ENCODE measurements around the gene PDIA6. TPM values are rescaled to one million over a fixed set of nuclear protein-coding genes. Genes with fewer than 3 reads are reported as not detected.
"Not testable (repeated sequence)": the region's sequence is repeated elsewhere in the genome, so short reads cannot be mapped to it uniquely, and the experiment has no call there.

The PDIA6 gene
- total RNA-seq, 4 donors from 2014 or later = 86.9 to 146 (median 114) TPM

- TF ChIP-seq, protein P1, sequence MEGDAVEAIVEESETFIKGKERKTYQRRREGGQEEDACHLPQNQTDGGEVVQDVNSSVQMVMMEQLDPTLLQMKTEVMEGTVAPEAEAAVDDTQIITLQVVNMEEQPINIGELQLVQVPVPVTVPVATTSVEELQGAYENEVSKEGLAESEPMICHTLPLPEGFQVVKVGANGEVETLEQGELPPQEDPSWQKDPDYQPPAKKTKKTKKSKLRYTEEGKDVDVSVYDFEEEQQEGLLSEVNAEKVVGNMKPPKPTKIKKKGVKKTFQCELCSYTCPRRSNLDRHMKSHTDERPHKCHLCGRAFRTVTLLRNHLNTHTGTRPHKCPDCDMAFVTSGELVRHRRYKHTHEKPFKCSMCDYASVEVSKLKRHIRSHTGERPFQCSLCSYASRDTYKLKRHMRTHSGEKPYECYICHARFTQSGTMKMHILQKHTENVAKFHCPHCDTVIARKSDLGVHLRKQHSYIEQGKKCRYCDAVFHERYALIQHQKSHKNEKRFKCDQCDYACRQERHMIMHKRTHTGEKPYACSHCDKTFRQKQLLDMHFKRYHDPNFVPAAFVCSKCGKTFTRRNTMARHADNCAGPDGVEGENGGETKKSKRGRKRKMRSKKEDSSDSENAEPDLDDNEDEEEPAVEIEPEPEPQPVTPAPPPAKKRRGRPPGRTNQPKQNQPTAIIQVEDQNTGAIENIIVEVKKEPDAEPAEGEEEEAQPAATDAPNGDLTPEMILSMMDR (IDR thresholded peaks at IDR 0.05) = no peak
- ATAC-seq (ENCODE audit: low FRiP score) = no peak
- DNase-seq (ENCODE audit: low spot score) = no peak
Measured at GRCh38 chr2:10817413-10817812, 4.8 kb upstream of the PDIA6 start.

DNA sequence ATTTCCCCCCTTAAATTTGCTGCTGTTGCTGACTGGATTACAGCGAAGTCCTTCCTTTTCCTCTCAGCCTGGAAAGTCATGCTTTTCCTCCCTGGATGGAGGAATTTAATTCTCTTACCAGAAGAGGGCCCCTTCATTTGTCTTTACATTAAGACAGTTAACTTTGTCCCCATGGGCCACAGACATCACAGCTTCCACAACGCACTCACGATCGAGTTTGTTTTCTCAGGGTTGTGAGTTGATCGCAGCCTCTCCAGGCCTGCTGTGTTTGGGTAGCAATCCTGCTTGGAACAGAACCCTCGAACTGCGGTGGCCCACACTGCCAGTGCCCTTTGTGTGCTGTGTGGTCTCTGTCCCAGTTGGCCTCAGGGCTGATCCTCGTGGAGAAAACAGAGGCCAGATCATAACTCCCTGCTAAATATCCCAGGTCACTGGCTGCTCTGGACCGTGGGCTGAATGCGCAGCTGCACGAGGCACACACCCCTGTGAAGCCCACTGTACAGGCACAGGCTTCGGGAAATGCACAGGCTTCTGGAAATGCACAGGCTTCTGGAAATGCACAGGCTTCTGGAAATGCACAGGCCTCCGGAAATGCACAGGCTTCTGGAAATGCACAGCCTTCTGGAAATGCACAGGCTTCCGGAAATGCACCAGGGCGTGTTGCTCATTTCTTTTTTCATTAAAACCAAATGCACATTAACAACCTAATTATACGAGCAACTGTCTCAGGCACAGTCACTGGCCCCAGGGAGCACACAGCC lies 2.2 kb upstream of the PDIA6 start:
- DNase-seq (ENCODE audit: low spot score) = no peak
- TF ChIP-seq, protein P1 (IDR thresholded peaks at IDR 0.05) = no peak

GRCh38 chr2:10814142-10814541 lies 1.6 kb upstream of the PDIA6 start:
- TF ChIP-seq, protein P1 (IDR thresholded peaks at IDR 0.05) = no peak
- no peak for DNase-seq (ENCODE audit: low spot score)
- ATAC-seq (ENCODE audit: low FRiP score) = no peak

More for the DNA sequence above, 2.2 kb upstream of the PDIA6 start:
- no peak for ATAC-seq (ENCODE audit: low FRiP score)

DNA sequence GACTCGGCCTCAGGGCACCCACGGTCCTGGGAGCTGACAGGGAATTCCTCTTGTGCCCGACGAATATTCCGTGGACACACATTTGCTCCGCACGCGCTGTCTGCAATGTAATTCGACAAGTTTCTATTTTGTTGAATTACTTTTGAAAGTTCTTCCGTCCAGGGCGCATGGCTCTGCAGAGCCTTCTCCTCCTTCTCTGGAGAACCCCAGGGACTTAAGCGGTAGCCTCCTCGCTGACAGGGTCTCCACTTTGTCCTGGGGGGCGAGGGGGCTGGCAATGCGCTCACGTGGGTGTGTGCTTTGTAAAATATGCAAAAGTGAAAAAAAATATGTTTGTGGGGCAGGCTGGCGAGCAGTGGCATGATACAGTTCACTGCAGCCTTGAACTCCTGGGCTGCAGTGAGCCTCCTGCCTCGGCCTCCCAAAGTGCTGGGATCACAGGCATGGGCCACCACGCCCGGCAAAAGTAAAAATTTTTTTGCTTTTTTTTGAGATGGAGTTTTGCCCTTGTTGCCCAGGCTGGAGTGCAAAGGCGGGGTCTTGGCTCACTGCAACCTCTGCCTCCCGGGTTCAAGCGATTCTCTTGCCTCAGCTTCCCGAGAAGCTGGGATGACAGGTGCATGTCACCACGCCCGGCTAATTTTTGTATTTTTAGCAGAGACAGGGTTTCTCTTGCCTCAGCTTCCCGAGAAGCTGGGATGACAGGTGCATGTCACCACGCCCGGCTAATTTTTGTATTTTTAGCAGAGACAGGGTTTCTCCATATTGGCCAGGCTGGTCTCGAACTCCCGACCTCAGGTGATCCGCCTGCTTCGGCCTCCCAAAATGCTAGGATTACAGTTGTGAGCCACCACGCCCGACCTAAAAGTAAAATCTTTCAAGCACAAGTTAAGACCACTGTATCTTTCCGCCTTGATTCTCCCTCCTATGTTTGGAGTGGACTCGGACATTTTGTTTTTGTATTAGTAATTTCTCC lies 866 bp upstream of the PDIA6 start:
- ATAC-seq (ENCODE audit: low FRiP score); DNase-seq (ENCODE audit: low spot score): not testable (repeated sequence)

DNA sequence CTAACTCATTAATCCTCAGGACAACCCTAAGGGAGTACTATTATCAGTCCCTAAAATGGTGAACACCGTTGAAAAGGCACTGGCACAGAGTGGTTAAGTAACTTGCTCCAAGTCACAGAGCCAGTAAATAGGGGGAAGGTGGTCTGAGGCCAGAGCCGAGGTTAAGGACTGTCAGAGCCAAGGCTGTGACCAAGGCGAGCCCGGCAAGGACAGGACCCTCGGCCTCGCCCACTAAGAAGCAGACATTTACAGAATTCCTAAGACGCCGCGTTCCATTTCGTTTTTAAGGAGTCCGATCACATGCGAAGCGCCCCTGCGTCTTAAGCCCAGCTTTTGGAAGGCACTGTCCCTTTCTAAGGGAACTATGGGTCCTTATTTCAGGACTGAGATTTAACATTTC lies 1.1 kb downstream of the PDIA6 start:
- DNase-seq (ENCODE audit: low spot score) = no peak
- ATAC-seq (ENCODE audit: low FRiP score) = no peak
- TF ChIP-seq, protein P1 (IDR thresholded peaks at IDR 0.05) = no peak

GRCh38 chr2:10810202-10811161 lies 2.1 kb downstream of the PDIA6 start:
- TF ChIP-seq, protein P1 (IDR thresholded peaks at IDR 0.05) = no peak
- DNase-seq (ENCODE audit: low spot score) (no peak), ATAC-seq (ENCODE audit: low FRiP score) (no peak)
